ENCODE results near the gene CCDC183.

DNA sequence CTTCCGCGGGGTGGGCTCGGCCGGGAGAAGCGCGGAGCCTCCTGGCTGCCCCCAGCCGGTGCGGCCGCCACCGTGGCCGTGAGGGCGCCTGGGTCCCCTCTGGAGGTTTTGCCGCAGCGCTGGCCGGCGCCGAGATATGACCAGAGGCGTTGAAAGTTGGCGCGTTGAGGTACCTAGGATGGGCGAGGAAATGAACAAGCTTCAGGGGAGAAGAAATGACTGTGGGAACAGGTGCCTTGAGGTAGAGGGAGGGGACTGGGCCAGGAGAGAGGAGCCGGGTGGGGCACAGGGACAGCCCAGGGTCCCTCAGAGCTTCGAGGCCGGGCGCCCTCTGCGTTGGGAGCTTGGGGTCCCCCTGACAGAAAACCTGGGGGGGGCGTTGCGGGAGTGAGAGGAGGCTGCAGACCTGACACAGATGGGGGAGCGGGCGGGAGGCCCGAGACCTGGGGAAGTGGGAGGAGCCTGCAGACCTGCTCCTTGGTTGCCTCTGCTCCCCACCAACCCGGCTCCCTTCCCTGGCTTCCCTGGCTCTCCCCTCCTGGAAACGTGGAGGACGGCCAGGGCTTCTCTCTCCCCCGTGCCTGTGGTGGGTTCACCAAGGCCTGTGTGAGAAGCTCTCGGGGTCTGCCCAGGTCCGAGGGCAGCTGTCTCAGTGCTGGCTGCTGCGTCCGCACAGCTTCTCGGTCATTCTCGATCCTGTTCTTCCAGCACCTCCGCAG is 25.8 kb downstream of the CCDC183 start:
- no peak for TF ChIP-seq POLR2A (IDR thresholded peaks at IDR 0.05)
- TF ChIP-seq, protein P1, sequence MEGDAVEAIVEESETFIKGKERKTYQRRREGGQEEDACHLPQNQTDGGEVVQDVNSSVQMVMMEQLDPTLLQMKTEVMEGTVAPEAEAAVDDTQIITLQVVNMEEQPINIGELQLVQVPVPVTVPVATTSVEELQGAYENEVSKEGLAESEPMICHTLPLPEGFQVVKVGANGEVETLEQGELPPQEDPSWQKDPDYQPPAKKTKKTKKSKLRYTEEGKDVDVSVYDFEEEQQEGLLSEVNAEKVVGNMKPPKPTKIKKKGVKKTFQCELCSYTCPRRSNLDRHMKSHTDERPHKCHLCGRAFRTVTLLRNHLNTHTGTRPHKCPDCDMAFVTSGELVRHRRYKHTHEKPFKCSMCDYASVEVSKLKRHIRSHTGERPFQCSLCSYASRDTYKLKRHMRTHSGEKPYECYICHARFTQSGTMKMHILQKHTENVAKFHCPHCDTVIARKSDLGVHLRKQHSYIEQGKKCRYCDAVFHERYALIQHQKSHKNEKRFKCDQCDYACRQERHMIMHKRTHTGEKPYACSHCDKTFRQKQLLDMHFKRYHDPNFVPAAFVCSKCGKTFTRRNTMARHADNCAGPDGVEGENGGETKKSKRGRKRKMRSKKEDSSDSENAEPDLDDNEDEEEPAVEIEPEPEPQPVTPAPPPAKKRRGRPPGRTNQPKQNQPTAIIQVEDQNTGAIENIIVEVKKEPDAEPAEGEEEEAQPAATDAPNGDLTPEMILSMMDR (IDR thresholded peaks at IDR 0.05), result no peak
- no peak for TF ChIP-seq EP300 (IDR thresholded peaks at IDR 0.05)
